ENCODE data around the gene SSTR5. TPM values are rescaled to one million over a fixed set of nuclear protein-coding genes. Genes with fewer than 3 reads are reported as not detected.

Gene SSTR5
- total RNA-seq, 1 donor from 2014 or later, result 0.57 TPM

DNA sequence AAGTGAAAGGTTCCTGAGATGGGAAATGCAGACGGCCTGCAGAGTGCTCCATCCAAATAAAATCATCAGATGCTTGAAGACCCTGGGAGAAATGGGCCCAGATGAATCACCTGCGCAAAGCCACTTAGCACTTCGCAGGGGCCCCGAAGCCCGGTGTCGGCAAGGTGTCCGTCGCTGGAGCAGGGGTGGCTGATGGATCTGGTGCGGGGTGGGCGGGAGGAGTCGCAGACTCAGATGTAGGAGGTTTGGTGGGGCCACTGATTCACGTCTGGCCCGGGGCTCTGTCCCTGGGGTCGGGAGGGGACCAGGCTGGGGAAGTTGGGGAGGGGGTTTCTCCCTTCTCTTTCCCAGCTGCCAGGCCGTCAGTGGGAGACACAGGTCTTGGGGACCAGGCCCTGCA lies 21.6 kb upstream of the SSTR5 start:
- DNase-seq (ENCODE audit: low spot score), result no peak
- intact Hi-C loops (cut with DNase I), result no loop called here

GRCh38 chr16:1051446-1051845 lies 21.1 kb upstream of the SSTR5 start:
- intact Hi-C loops (cut with DNase I), result no loop called here

GRCh38 chr16:1052721-1053120 lies 19.8 kb upstream of the SSTR5 start:
- intact Hi-C loops (cut with DNase I), result no loop called here

More at GRCh38 chr16:1051446-1051845, 21.1 kb upstream of the SSTR5 start:
- DNase-seq (ENCODE audit: low spot score), result no peak

GRCh38 chr16:1053121-1053521 lies 19.4 kb upstream of the SSTR5 start:
- no peak for DNase-seq (ENCODE audit: low spot score)

More at GRCh38 chr16:1052721-1053120, 19.8 kb upstream of the SSTR5 start:
- DNase-seq (ENCODE audit: low spot score), result no peak

GRCh38 chr16:1053700-1054368 lies 18.7 kb upstream of the SSTR5 start:
- DNase-seq (ENCODE audit: low spot score), result no peak
- intact Hi-C loops (cut with DNase I), result no loop called here

More at GRCh38 chr16:1053121-1053521, 19.4 kb upstream of the SSTR5 start:
- intact Hi-C loops (cut with DNase I), result no loop called here

- intact Hi-C loops (cut with DNase I), result loop anchor here (1.0 to 5.0 kb wide), 2 partner anchors 241 to 343 kb away; no protein-coding TSS in a partner anchor
These were observed 17.6 kb upstream of the SSTR5 start for GRCh38 chr16:1054660-1055556.

GRCh38 chr16:1055557-1055924 lies 17.0 kb upstream of the SSTR5 start:
- no peak for DNase-seq (ENCODE audit: low spot score)
- intact Hi-C loops (cut with DNase I), result loop anchor here (1.0 to 5.0 kb wide), 2 partner anchors 241 to 343 kb away; no protein-coding TSS in a partner anchor

More at GRCh38 chr16:1054660-1055556, 17.6 kb upstream of the SSTR5 start:
- DNase-seq (ENCODE audit: low spot score), result no peak

- no peak for DNase-seq (ENCODE audit: low spot score)
- intact Hi-C loops (cut with DNase I), result loop anchor here (5.0 kb wide), 1 partner anchor 344 kb away; no protein-coding TSS in a partner anchor
These were observed 16.4 kb upstream of the SSTR5 start for GRCh38 chr16:1056196-1056595.

DNA sequence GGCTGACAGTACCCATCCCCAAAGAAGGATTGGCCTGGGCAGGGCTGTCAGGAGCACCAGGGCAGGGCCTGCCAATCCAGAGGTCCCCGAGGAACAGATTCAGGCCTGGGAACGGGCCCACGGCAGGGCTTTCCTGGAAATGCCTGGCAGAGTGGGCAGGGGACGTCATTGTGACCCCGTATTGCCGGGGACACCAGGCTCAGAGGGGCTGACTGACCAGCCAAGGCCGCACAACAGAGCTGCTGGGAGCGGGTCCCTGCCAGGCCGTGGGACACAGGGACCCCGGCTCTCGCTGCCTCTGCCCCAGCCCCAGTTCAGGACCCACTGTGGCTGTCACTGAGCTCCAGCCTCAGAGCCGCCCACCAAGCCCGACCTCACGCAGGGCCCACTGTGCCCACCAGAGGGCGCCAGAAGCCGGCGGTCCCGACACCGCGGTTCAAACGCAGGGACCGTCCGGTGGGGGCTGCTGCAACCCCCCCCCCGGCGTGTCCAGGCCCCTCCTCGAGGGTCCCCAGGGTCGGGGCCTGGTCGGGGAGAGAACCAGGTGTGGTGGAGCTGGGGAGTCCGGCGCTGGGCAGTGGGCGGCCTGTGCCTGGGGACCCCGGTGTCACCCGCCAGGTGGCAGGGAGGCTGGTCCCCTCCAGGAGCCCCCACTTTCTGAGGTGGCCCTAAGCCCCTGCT lies 15.2 kb upstream of the SSTR5 start:
- no peak for DNase-seq (ENCODE audit: low spot score)
- intact Hi-C loops (cut with DNase I), result loop anchor here (1.0 to 5.0 kb wide), 2 partner anchors 46 to 345 kb away; no protein-coding TSS in a partner anchor

- intact Hi-C loops (cut with DNase I), result loop anchor here (5.0 kb wide), 1 partner anchor 346 kb away; no protein-coding TSS in a partner anchor
- no peak for DNase-seq (ENCODE audit: low spot score)
These were observed 14.3 kb upstream of the SSTR5 start for GRCh38 chr16:1058216-1058615.

GRCh38 chr16:1059310-1059709 lies 13.2 kb upstream of the SSTR5 start:
- intact Hi-C loops (cut with DNase I), result loop anchor here (5.0 kb wide), 1 partner anchor 347 kb away; no protein-coding TSS in a partner anchor
- DNase-seq (ENCODE audit: low spot score), result no peak

GRCh38 chr16:1060416-1061340 lies 11.9 kb upstream of the SSTR5 start:
- DNase-seq (ENCODE audit: low spot score), result no peak
- intact Hi-C loops (cut with DNase I), result no loop called here

- DNase-seq (ENCODE audit: low spot score), result no peak
- intact Hi-C loops (cut with DNase I), result no loop called here
These were observed 10.6 kb upstream of the SSTR5 start for GRCh38 chr16:1061769-1062505.

DNA sequence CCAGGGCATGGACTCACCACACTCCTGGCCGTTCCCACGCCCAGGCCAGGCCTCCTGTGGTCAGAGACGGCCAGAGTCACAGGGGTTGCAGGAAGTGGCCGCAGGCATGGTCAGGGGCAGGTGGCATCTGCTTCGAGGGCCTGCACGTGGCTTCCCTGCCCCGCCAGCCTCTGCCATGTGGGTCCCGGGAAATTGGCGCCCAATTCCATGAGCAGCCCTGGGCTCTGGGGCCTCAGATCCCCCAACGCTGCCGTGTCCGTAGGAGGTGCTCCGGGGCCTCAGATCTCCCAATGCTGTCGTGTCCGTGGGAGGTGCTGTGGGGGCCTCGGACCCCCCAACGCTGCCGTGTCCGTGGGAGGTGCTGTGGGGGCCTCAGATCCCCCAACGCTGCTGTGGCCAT lies 9.7 kb upstream of the SSTR5 start:
- intact Hi-C loops (cut with DNase I), result no loop called here

GRCh38 chr16:1063728-1064127 lies 8.8 kb upstream of the SSTR5 start:
- intact Hi-C loops (cut with DNase I), result no loop called here
- no peak for DNase-seq (ENCODE audit: low spot score)

More for the DNA sequence above, 9.7 kb upstream of the SSTR5 start:
- no peak for DNase-seq (ENCODE audit: low spot score)

GRCh38 chr16:1065469-1066128 lies 6.9 kb upstream of the SSTR5 start:
- intact Hi-C loops (cut with DNase I), result no loop called here
- no peak for DNase-seq (ENCODE audit: low spot score)

- intact Hi-C loops (cut with DNase I), result no loop called here
- DNase-seq (ENCODE audit: low spot score), result no peak
These were observed 5.9 kb upstream of the SSTR5 start for GRCh38 chr16:1066584-1067172.

Measured in cardiac septum (tissue), 1 donor.